ENCODE measurements around the gene HLF.
A peak's percentile ranks its signal among the peaks of the same experiment; 100 is the strongest.

HLF gene

GRCh38 chr17:55332296-55333041 lies 67.7 kb downstream of the HLF start:
- DNase-seq: no peak

- DNase-seq: no peak
These were observed 69.5 kb downstream of the HLF start for GRCh38 chr17:55334285-55334684.

GRCh38 chr17:55334881-55335540 lies 70.3 kb downstream of the HLF start:
- DNase-seq: no peak

GRCh38 chr17:55335625-55336024 lies 70.9 kb downstream of the HLF start:
- no peak for DNase-seq

- DNase-seq: no peak
These were observed 71.7 kb downstream of the HLF start for GRCh38 chr17:55336426-55336825.

GRCh38 chr17:55340176-55340575 lies 75.4 kb downstream of the HLF start:
- DNase-seq: no peak

- DNase-seq: no peak
These were observed 75.9 kb downstream of the HLF start for GRCh38 chr17:55340686-55341085.

- no peak for DNase-seq
These were observed 76.7 kb downstream of the HLF start for GRCh38 chr17:55341432-55341831.

- DNase-seq: no peak
These were observed 78.2 kb downstream of the HLF start for GRCh38 chr17:55342800-55343585.

GRCh38 chr17:55343900-55344513 lies 79.2 kb downstream of the HLF start:
- DNase-seq: no peak

GRCh38 chr17:55344514-55344997 lies 79.8 kb downstream of the HLF start:
- DNase-seq: no peak

GRCh38 chr17:55345132-55345531 lies 80.4 kb downstream of the HLF start:
- DNase-seq: no peak

- no peak for DNase-seq
These were observed 81.9 kb downstream of the HLF start for GRCh38 chr17:55346658-55347057.

GRCh38 chr17:55347341-55347740 lies 82.6 kb downstream of the HLF start:
- DNase-seq: no peak

- peak in 1 of 2 experiments; percentile 28 for DNase-seq
These were observed 84.1 kb downstream of the HLF start for GRCh38 chr17:55348749-55349354.

GRCh38 chr17:55350825-55351205 lies 86.1 kb downstream of the HLF start:
- no peak for DNase-seq

- DNase-seq: no peak
These were observed 86.5 kb downstream of the HLF start for GRCh38 chr17:55351226-55351625.

GRCh38 chr17:55354010-55354409 lies 89.2 kb downstream of the HLF start:
- DNase-seq: no peak

GRCh38 chr17:55354941-55355340 lies 90.2 kb downstream of the HLF start:
- DNase-seq: no peak

- peak in 1 of 2 experiments; percentile 9 for DNase-seq
These were observed 91.9 kb downstream of the HLF start for GRCh38 chr17:55356434-55357328.

- DNase-seq: no peak
These were observed 96.2 kb downstream of the HLF start for GRCh38 chr17:55360971-55361370.

GRCh38 chr17:55363033-55363432 lies 98.3 kb downstream of the HLF start:
- no peak for DNase-seq

Measured in cerebellar nuclear complex (tissue), 1 donor.